Measurements from ENCODE around the gene ZNF232. TPM values are rescaled to one million over a fixed set of nuclear protein-coding genes. Genes with fewer than 3 reads are reported as not detected.
"Not testable (repeated sequence)": the region's sequence is repeated elsewhere in the genome, so short reads cannot be mapped to it uniquely, and the experiment has no call there.

Gene ZNF232
- total RNA-seq (1 to 10 TPM; 4.0 to 7.4 (median 5.6) TPM), polyA plus RNA-seq (3.1 TPM)
- long read RNA-seq, donor 1, partial matches to known transcripts, result 2 of 6 reads
- long read RNA-seq, donor 1, other reads (novel, unspliced or antisense), result 3 of 6 reads
- long read RNA-seq, donor 2, partial matches to known transcripts, result 1 of 5 reads
- long read RNA-seq, donor 2, other reads (novel, unspliced or antisense), result 2 of 5 reads
- long read RNA-seq, donor 3, partial matches to known transcripts, result 2 of 7 reads
- long read RNA-seq, donor 3, other reads (novel, unspliced or antisense), result 5 of 7 reads
- long read RNA-seq, donor 4, partial matches to known transcripts, result 1 of 4 reads
- long read RNA-seq, donor 4, other reads (novel, unspliced or antisense), result 3 of 4 reads

GRCh38 chr17:5111402-5112204 lies at the start of gene ZNF232:
ZNF232 (minus strand) TSS chr17:5111878; CDS start chr17:5111822, 56 bp downstream.
- H3K4me1 ChIP-seq (ENCODE audit: control insufficient read depth, insufficient read depth, low read length), result no peaks in the 10 kb centered on the region
- intact Hi-C loops (cut with DNase I), result no loop called here
- WGBS, result under 1% methylated on average over 69 of the region's 69 CpGs
- ATAC-seq (peak; percentile 96 to 97), DNase-seq (peak; percentile 96 to 98 (median 98))
- H3K27me3 ChIP-seq (ENCODE audit: control insufficient read depth, insufficient read depth), result no peaks in the 10 kb centered on the region
- H3K27ac ChIP-seq (ENCODE audit: low read length), result peak within 1 kb of the TSS; percentile 79
- peak within 1 kb of the TSS; percentile 81 for H3K4me3 ChIP-seq (ENCODE audit: low read length)
- H3K9me3 ChIP-seq (ENCODE audit: control insufficient read depth, low read length), result no peaks in the 10 kb centered on the region

DNA sequence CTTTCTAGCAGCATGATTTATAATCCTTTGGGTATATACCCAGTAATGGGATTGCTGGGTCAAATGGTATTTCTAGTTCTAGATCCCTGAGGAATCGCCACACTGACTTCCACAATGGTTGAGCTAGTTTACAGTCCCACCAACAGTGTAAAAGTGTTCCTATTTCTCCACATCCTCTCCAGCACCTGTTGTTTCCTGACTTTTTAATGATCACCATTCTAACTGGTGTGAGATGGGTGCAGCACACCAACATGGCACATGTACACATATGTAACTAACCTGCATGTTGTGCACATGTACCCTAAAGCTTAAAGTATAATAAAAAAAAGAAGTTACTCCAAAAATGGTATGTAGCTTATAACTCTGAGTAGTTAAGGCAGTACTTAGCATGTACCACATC lies 49.0 kb upstream of the ZNF232 start:
- WGBS, result 83% methylated on average over 1 of the region's 1 CpG
- intact Hi-C loops (cut with DNase I); ATAC-seq; H3K27me3 ChIP-seq (ENCODE audit: control insufficient read depth, insufficient read depth); DNase-seq; H3K27ac ChIP-seq (ENCODE audit: low read length); H3K4me3 ChIP-seq (ENCODE audit: low read length); H3K9me3 ChIP-seq (ENCODE audit: control insufficient read depth, low read length); H3K4me1 ChIP-seq (ENCODE audit: control insufficient read depth, insufficient read depth, low read length): not testable (repeated sequence)

DNA sequence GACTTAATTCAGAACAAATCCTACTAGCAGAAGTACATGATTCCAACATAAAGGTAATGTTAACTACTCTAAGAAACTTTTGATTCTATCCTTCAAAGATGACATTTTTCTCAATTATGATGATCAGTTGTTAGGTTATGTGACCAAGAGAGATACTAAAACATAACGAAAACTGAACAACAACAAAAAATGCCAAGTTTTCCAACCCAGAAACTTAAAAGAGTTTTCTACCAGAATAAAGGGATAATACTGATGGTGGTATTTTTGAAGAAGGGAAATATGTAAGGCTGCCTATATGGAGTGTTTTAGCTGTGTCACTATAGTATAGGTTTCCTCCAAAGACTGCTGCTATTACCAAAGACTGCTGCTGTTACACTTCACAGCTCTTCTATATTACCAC lies 34.4 kb upstream of the ZNF232 start:
- H3K27me3 ChIP-seq (ENCODE audit: control insufficient read depth, insufficient read depth); ATAC-seq: not testable (repeated sequence)
- 78% methylated on average over 1 of the region's 1 CpG for WGBS

DNA sequence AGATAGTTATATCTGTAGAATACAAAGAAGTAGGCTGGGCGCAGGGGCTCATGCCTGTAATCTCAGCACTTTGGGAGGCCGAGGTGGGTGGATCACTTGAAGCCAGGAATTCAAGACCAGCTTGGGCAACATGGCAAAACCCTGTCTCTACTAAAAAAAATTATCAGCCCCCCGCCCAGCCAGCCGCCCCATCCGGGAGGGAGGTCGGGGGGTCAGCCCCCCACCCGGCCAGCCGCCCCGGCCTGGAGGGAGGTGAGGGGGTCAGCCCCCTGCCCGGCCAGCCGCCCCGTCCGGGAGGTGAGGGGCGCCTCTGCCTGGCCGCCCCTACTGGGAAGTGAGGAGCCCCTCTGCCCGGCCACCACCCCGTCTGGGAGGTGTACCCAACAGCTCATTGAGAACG lies 31.2 kb upstream of the ZNF232 start:
- H3K27ac ChIP-seq (ENCODE audit: low read length); intact Hi-C loops (cut with DNase I); ATAC-seq; H3K4me1 ChIP-seq (ENCODE audit: control insufficient read depth, insufficient read depth, low read length); H3K27me3 ChIP-seq (ENCODE audit: control insufficient read depth, insufficient read depth); H3K9me3 ChIP-seq (ENCODE audit: control insufficient read depth, low read length); DNase-seq; H3K4me3 ChIP-seq (ENCODE audit: low read length): not testable (repeated sequence)
- 89% methylated on average over 15 of the region's 18 CpGs for WGBS

More for the DNA sequence above, 34.4 kb upstream of the ZNF232 start:
- H3K9me3 ChIP-seq (ENCODE audit: control insufficient read depth, low read length); H3K27ac ChIP-seq (ENCODE audit: low read length); intact Hi-C loops (cut with DNase I); DNase-seq; H3K4me1 ChIP-seq (ENCODE audit: control insufficient read depth, insufficient read depth, low read length); H3K4me3 ChIP-seq (ENCODE audit: low read length): not testable (repeated sequence)

- intact Hi-C loops (cut with DNase I), result no loop called here
- no peak overlapping the region for H3K27ac ChIP-seq (ENCODE audit: low read length)
- H3K4me3 ChIP-seq (ENCODE audit: low read length), result no peak overlapping the region
- DNase-seq, result no peak
- WGBS, result 88% methylated on average over 5 of the region's 5 CpGs
- H3K27me3 ChIP-seq (ENCODE audit: control insufficient read depth, insufficient read depth), result no peaks in the 10 kb centered on the region
- no peak for ATAC-seq
- H3K9me3 ChIP-seq (ENCODE audit: control insufficient read depth, low read length), result no peaks in the 10 kb centered on the region
- H3K4me1 ChIP-seq (ENCODE audit: control insufficient read depth, insufficient read depth, low read length), result no peaks in the 10 kb centered on the region
Measured at GRCh38 chr17:5139458-5139732, 27.7 kb upstream of the ZNF232 start.

DNA sequence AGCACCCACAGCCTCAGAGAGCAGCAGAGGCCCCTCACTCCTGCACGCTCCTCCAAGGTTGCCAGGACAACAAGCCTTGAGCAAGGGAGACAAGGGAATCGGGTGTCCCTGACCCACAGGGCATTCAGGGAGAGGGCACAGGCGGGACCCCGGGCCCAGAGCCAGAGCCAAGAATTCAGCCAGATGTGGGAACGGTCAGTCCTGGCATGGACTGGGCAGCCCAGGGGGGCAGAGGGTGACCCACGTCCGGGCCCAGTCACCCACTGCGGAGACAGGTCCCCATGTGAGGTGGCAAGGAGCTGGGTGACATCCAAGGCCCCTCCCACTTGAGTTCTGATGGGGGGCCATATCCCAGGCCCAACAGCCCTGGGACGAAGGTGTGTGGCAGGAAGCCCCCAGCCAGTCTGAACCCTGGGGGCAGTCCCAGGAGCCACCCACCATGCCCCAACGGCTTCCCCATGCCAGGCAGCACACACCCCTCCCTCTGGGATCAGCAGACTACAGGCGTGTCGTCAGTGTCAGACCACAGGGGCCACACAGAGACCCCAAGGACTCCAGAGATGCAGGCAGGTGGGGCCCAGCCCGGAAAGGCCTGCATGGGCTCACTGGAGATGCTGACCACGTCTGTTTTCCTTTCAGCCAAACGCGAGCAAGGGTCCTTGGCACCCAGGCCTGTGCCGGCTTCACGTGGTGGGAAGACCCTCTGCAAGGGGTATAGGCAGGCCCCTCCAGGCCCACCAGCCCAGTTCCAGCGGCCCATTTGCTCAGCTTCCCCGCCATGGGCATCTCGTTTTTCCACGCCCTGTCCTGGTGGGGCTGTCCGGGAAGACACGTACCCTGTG lies 27.2 kb upstream of the ZNF232 start:
- no peak overlapping the region for H3K4me3 ChIP-seq (ENCODE audit: low read length)
- 86% methylated on average over 24 of the region's 24 CpGs for WGBS
- intact Hi-C loops (cut with DNase I), result no loop called here
- no peaks in the 10 kb centered on the region for H3K27me3 ChIP-seq (ENCODE audit: control insufficient read depth, insufficient read depth)
- H3K4me1 ChIP-seq (ENCODE audit: control insufficient read depth, insufficient read depth, low read length), result no peaks in the 10 kb centered on the region
- ATAC-seq (no peak), DNase-seq (peak in 2 of 3 donors; percentile 46 to 48)
- no peak overlapping the region for H3K27ac ChIP-seq (ENCODE audit: low read length)
- no peaks in the 10 kb centered on the region for H3K9me3 ChIP-seq (ENCODE audit: control insufficient read depth, low read length)

DNA sequence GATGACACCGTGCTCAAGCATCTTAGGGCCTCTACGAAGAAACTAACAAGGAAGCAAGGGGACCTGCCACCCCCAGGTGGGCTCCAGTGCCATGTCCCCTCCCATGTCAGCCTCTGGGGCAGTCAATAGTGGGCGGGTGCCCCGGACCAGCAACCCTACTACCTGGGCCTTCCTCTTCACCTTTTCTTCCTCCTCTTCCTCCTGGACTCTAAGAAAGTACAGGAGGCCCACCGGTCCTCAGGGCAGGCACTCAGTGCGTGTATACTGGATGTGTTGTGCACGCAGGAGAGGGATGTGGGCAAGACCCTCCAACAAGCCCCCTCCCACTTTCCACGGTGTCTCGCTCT lies 26.5 kb upstream of the ZNF232 start:
- WGBS, result 93% methylated on average over 9 of the region's 9 CpGs
- ATAC-seq; H3K9me3 ChIP-seq (ENCODE audit: control insufficient read depth, low read length); H3K27me3 ChIP-seq (ENCODE audit: control insufficient read depth, insufficient read depth); H3K27ac ChIP-seq (ENCODE audit: low read length); H3K4me3 ChIP-seq (ENCODE audit: low read length); DNase-seq; H3K4me1 ChIP-seq (ENCODE audit: control insufficient read depth, insufficient read depth, low read length); intact Hi-C loops (cut with DNase I): not testable (repeated sequence)

GRCh38 chr17:5137511-5138197 lies 26.0 kb upstream of the ZNF232 start:
- H3K27ac ChIP-seq (ENCODE audit: low read length); H3K4me3 ChIP-seq (ENCODE audit: low read length); DNase-seq; ATAC-seq; H3K4me1 ChIP-seq (ENCODE audit: control insufficient read depth, insufficient read depth, low read length); H3K27me3 ChIP-seq (ENCODE audit: control insufficient read depth, insufficient read depth); intact Hi-C loops (cut with DNase I); H3K9me3 ChIP-seq (ENCODE audit: control insufficient read depth, low read length): not testable (repeated sequence)
- WGBS, result 89% methylated on average over 15 of the region's 15 CpGs

DNA sequence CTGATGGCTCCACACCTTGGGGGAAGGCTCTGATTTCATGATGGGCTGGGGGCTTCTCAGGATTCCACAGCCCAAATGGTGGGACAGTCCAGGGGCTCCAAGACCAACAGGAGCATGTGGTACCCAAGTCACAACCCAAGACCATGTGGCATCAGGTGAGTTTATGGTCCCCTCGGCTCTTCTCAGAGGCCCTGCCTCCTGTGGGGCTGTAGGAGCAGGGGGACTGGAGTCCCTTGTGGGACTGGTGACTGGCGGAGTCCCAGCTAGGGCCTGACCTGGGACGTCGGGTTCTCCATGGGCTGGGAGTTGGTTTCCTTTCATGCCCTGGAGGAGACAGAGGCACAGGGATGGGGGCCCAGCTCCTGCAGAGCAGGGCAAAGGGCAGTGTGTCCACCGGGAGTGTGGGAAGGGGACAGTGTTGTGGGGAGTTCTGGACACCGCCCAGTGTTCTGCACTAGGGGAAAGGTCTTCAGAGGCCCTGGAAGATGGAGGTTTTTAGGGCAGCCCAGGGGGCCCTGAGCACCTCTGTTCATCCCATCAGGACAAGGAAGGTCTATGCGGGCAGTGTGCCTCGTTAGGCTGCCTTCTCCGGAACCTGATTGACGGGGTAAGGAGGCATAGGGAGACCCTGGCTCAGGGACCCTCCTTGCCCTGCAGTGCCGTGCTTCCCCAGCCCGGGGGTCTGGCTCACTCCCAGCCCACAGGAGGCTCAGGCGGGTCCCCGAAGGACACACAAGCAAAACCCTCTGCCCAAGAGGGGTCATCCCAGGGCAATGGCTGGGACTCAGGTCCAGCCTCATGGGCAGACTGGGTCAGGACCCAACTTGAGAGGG lies 25.1 kb upstream of the ZNF232 start:
- DNase-seq; H3K27ac ChIP-seq (ENCODE audit: low read length); H3K9me3 ChIP-seq (ENCODE audit: control insufficient read depth, low read length); intact Hi-C loops (cut with DNase I); H3K27me3 ChIP-seq (ENCODE audit: control insufficient read depth, insufficient read depth); ATAC-seq; H3K4me3 ChIP-seq (ENCODE audit: low read length); H3K4me1 ChIP-seq (ENCODE audit: control insufficient read depth, insufficient read depth, low read length): not testable (repeated sequence)
- WGBS, result 83% methylated on average over 14 of the region's 14 CpGs
